ENCODE measurements around the gene PABPN1L.

The PABPN1L gene

GRCh38 chr16:88866151-88866920 lies at the start of gene PABPN1L:
TSS of gene PABPN1L (minus strand) at chr16:88866660. CDS start at chr16:88866606, 54 bp downstream.
- no peak for DNase-seq (ENCODE audit: low read depth)

- DNase-seq (ENCODE audit: low read depth): no peak
Measured at GRCh38 chr16:88915639-88916327, 49.3 kb upstream of the PABPN1L start.

GRCh38 chr16:88914750-88915368 lies 48.4 kb upstream of the PABPN1L start:
- peak; percentile 72 for DNase-seq (ENCODE audit: low read depth)

GRCh38 chr16:88913870-88914269 lies 47.4 kb upstream of the PABPN1L start:
- DNase-seq (ENCODE audit: low read depth): no peak

GRCh38 chr16:88913001-88913612 lies 46.6 kb upstream of the PABPN1L start:
- DNase-seq (ENCODE audit: low read depth): no peak

- DNase-seq (ENCODE audit: low read depth): no peak
Measured at GRCh38 chr16:88912556-88912955, 46.1 kb upstream of the PABPN1L start.

- no peak for DNase-seq (ENCODE audit: low read depth)
Measured at GRCh38 chr16:88911946-88912310, 45.5 kb upstream of the PABPN1L start.

GRCh38 chr16:88911136-88911945 lies 44.9 kb upstream of the PABPN1L start:
- no peak for DNase-seq (ENCODE audit: low read depth)

GRCh38 chr16:88910284-88911135 lies 44.0 kb upstream of the PABPN1L start:
- DNase-seq (ENCODE audit: low read depth): no peak

- no peak for DNase-seq (ENCODE audit: low read depth)
Measured at GRCh38 chr16:88909431-88910210, 43.2 kb upstream of the PABPN1L start.

GRCh38 chr16:88908307-88908706 lies 41.8 kb upstream of the PABPN1L start:
- DNase-seq (ENCODE audit: low read depth): no peak

- no peak for DNase-seq (ENCODE audit: low read depth)
Measured at GRCh38 chr16:88907768-88908167, 41.3 kb upstream of the PABPN1L start.

GRCh38 chr16:88906535-88907105 lies 40.2 kb upstream of the PABPN1L start:
- DNase-seq (ENCODE audit: low read depth): no peak

- DNase-seq (ENCODE audit: low read depth): no peak
Measured at GRCh38 chr16:88906020-88906419, 39.6 kb upstream of the PABPN1L start.

- DNase-seq (ENCODE audit: low read depth): no peak
Measured at GRCh38 chr16:88905563-88905962, 39.1 kb upstream of the PABPN1L start.

- no peak for DNase-seq (ENCODE audit: low read depth)
Measured at GRCh38 chr16:88904676-88905365, 38.4 kb upstream of the PABPN1L start.

- no peak for DNase-seq (ENCODE audit: low read depth)
Measured at GRCh38 chr16:88903267-88903666, 36.8 kb upstream of the PABPN1L start.

- no peak for DNase-seq (ENCODE audit: low read depth)
Measured at GRCh38 chr16:88902744-88903143, 36.3 kb upstream of the PABPN1L start.

GRCh38 chr16:88901718-88902337 lies 35.4 kb upstream of the PABPN1L start:
- DNase-seq (ENCODE audit: low read depth): no peak
